ENCODE data around the gene ZIC1.

Gene ZIC1

DNA sequence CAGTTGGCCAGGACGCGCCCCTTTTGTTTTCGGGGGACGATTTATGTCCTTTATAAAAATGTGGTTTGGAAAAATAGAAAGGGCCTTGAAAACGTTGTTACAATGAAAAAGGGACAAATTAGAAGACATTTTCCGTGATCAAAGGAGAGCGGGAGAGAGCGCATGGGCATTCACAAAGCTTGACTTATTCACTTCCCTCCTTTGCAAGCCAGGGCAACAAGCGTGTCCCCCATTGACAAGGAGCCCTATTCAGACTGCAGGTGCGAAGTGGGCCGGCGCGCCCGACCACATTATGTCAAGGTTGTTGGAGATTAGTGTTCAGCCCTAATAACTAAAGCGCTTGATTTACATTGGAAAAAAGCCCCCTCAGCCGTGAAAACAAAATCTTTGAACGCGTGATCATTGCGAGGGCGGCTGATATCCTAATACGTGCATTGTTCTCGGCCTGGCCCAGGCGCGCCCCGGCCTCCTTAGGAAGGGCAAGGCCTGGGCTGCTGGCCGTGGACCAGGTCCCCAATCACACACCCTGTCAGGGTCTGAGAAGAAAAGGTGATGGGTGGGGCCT is 28.7 kb upstream of the ZIC1 start:
- DNase-seq (ENCODE audit: low read depth in 3 of 3, low spot score in 1 of 3) = no peak

DNA sequence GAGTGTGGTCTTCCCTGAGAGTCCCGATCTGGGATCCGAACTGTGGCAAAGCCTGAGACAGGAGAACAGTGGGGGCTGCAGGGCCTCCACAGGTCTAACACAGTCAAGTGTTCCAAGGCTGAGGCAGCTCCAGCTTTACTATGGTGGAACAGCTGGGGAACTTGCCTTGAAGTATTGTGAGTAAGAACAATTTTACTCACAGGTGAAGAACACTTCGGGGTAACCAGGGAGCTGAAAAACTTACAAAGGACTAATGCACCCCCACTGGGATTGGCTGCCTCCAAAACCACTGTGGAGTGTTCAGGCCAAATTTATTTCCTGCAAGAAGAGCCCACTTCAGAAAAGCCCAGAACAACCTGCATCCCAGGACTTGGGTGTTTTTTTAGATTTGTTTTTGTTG is 28.2 kb upstream of the ZIC1 start:
- no peak for DNase-seq (ENCODE audit: low read depth in 3 of 3, low spot score in 1 of 3)

DNA sequence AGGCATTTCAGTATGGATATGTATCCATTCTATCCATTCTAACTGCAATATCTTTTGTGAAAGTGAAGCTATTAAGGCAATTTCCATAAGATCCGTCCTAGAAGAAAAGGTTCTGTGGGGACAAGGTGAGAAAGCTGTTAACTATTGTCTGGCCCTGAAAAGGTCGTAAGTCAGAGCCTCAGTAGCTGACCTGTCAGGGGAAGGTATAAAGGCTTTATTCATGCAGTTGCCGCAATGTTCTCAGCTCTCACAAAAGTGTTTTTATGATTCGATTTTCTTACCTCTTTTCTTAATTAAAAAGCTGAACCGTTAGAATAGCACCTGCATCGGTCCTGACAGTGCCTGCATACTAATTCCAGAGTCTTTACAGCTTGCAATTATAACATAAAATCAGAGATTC is 27.6 kb upstream of the ZIC1 start:
- DNase-seq (ENCODE audit: low read depth in 3 of 3, low spot score in 1 of 3) = no peak

DNA sequence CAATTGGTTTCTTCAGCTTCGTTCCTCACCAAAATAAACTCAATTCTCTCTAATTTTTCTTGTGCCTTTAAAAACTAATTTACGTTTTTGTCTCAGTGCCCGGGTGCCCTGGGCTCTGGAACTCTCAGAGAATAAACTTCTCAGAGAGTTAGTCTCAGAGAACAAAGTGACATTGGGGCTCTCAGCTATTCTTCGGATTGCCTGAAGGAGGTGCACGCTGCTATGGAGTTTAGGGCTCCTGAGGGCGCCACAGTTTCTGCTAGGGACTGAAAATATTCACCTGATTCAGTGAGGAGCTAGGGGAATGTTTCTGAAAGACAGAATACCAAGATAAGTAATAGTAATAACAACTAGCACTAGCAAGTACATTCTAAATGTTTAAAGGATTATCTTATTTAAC is 25.5 kb upstream of the ZIC1 start:
- DNase-seq (ENCODE audit: low read depth in 3 of 3, low spot score in 1 of 3) = no peak

DNA sequence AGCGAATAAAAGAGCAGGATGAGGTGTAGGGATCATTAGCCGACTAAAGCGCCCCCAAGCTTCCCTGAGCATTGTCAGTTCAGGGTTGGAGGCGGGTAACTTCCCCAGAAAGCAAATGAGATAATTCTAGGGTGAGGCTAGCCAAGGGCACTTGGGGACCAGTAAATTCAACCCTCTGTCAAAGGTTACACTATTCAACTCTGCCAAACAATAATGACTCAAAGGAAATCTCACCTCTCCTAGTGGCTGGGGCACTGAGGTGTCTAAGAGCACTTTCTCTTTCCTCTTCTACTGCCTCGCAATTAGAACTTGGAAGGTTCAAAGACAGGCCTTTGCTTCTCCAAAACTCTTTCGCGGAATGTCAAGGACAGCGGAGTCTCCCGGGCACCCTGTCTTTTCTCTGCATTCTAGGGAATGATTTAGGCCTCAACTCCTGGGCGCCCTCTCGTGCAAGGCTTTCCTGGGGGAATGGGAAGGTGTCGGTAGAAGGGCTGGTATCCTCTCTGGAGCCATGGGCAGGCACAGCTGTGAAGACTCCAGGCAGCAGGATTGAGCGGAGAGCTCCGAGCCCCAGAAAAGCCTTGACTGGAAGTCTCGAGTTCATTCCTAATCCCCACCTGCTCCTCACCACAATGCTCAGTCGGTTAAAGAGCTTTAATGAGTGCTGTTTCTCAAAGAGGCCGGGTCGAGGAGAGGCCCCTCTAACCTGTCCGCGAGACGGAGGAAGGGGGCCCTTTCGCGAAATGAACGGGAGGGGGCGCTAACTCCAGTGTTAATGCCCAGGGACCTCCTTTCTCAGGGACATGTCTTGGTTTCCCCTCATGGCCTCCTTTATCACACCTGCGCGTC is 24.7 kb upstream of the ZIC1 start:
- DNase-seq (ENCODE audit: low read depth in 3 of 3, low spot score in 1 of 3) = no peak

DNA sequence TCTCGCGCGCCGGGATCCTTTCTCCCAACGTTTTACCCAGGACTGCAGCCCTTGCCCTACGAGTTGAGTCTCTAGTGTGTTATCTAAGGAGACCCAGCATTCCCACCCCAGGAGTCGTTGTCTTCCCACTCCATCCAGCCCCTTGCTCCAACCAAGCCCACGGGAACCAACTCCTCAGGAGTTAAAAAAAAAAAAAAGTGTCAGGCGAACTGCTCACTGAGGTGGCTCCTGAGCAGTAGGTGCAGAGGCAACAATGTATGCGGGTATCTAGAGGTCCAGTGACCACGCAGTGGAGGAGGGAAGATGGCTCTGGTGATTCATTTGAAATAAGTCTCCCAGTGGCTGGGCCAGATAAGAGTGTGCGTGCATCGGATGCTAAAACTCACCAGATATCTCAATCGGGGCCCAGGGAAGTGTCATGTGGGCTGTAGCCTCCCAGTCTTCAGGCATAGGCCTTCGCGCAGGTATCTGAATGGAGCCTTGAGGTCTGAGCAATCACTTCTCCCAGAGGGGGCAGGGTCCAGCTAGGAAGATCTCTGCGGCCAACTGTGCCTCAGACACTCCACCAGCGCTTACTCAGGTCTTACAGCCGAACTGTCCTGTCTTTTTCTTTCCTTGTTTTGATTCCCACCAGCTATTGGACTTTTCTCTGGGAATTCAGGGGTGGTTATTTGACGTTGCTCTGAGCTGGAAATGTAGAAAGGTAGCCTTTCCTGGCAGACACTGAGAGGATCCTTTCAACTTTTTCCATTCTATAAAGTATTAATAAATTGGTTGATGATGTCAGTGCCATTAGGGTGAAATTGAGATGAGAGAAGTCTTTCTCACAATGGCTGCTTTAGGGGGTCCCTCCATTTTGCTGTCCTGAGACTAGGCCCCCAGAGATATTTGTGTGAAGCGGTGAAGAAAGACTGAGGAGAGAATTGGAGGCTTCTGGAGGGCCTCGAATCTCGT is 23.8 kb upstream of the ZIC1 start:
- DNase-seq (ENCODE audit: low read depth in 3 of 3, low spot score in 1 of 3) = no peak

DNA sequence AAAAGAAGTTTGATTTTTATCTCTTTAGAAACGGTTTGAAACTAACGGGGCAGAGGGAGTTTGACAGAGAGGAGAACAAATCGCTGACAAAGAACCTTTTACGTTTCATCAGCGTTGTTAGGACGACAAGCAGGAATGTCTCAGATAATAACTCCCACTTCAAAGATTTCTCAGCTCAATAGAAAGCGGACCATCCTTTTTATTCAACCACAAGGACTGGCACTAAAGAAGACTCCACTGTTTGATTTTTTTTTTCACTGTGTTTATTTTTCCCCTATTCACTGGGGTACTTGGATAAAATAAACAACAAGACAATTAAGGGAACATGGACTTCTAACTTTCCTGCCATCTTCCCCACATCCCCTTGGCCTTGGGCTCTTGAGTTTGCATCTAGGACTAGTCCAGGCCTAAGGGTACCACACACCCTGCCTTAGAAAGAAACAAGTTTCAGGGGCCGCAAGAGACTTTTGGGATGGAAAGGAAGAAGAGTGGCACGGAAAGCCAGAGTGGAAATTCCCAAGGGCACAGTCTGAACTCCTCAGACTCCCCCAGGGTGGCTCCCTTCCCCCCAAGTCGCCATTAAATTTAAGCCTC is 21.8 kb upstream of the ZIC1 start:
- DNase-seq (ENCODE audit: low read depth in 3 of 3, low spot score in 1 of 3) = no peak

DNA sequence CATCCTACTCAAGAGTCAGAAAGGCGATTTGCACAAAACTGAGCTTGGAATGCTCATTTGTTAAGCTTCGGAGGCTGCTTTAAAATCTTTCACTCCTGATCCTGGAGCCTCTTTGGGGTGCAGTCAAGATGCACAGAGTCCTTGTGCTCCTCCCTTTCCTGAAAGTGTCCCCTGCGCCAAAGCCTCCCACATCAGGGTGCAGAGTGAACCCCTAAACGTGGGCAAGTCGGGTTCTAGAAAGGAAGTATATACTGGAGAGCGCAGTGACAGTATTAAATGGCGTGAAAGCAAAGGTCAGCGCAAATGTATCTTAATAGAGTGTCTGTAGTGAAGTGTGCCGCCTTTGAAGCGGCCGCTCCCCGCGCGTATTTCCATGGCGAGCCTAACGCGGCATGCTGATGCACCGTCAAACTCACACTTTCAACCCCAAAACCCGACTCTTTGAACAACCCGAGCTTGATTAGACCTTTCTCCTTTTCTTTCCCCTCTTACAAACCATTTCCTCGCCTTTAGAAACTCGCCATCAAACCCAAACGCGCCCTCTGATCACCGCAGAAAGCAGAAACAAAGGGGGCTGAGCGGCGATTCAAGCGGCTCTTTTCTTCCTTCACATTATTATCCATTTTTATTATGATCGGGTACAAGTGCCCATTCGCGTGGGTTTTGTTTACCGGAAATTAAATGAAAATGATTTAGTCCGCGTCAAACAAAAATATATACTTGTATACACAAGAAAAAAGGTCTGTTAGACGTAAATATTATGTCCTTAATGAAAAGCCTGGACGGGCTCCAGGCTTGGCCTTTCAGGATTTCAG is 21.1 kb upstream of the ZIC1 start:
- no peak for DNase-seq (ENCODE audit: low read depth in 3 of 3, low spot score in 1 of 3)

DNA sequence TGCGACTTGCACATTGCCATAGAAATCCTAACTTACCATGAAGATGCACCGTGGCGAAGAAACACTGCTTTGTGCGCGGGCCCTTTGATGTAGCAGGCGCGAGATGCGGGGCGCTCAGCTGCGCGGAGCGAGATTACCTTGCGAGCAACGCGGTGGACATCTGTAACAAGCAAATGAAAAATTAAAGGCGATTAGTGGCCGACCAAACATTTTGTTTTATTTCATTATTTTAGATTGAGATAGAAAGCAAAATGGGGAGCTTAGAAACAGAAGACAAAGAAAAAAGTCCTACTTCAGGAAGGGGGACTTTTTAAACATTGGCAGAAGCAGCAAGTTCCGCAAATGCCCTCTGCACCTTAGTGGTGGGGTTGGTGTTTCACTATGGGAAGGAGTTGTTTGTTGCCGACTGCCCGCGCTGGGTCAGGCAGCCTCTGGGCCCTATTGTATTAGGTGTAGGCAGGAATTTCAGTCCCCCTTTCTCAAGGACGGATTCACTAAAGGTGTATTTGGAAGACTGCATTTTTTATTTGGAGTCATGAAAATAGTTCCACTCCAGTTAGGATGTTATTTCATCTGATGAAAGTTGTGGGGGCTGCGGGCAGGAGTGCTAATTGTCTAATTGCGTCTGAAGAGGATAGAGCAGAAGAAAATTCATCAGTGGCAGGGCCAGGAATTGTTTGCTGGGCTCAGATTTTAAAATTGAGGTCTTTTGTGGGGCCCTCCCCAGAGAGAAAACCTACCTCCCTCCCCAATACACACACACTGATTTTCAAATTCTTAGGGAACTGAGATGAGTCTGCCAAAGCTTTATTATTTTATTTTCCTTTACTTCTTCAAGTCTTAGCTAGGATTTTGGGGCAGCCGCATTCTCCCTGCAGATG is 20.2 kb upstream of the ZIC1 start:
- DNase-seq (ENCODE audit: low read depth in 3 of 3, low spot score in 1 of 3) = no peak

DNA sequence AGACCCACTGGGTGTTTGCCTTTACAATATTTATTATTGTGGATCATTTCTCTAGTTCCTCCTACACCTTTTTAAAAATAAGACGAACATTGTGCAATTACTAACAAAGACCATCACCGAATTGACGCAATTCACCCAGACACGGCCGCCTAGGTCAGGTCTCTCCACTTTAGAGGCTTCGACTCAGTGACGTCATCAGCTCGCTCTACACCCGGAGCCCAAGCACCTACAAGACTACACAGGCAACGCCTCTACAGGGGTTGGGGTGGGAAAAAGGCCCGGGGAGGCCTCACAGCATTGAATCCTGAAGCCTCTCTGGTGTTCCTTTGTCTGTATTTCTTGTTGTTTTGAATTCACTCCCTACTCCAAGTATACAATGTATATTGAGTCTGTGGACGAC is 19.4 kb upstream of the ZIC1 start:
- DNase-seq (ENCODE audit: low read depth in 3 of 3, low spot score in 1 of 3) = no peak

DNA sequence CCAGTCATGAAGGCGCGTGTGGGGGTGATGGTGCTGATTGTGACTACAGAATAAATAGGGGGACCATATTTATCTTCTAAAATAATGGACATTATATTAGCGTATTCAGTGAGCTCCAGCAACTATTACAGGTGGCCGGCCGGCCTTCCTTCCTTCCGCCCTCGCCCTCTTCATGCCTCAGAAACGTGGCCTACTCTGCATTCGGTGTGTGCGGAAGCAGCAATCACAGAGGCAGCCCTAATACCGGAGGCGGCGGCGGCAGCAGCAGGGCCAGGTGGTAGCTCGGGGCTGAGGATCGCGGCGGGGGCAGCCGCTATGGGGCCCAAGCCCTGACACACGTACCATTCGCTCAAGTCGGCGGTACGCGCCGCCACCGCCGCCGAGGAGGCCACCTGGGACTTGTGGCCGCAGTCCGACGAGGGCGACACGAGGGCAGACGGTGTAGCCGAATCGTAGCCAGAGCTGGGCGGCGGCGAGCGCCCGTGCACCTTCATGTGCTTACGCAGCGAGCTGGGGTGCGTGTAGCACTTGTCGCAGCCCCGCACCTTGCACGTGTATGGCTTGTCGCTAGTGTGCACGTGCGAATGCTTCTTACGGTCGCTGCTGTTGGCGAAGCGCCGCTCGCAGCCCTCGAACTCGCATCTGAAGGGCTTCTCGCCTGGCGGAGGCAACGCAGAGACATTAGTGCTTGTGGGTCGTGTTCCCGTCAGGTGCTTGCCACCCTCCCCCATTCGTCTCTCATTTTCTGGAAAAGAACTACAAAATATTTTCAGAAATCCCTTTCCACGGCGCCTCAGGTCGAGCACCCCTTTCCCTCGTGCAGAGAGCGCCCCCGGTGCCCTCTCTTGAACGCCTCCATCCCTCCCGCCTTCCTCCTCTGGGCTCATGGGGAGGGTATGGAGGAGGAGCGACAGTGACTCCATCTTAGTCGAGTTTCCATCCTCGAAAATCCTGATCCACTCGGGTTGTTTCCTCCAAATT is 18.3 kb upstream of the ZIC1 start:
- DNase-seq (ENCODE audit: low read depth in 3 of 3, low spot score in 1 of 3) = no peak

DNA sequence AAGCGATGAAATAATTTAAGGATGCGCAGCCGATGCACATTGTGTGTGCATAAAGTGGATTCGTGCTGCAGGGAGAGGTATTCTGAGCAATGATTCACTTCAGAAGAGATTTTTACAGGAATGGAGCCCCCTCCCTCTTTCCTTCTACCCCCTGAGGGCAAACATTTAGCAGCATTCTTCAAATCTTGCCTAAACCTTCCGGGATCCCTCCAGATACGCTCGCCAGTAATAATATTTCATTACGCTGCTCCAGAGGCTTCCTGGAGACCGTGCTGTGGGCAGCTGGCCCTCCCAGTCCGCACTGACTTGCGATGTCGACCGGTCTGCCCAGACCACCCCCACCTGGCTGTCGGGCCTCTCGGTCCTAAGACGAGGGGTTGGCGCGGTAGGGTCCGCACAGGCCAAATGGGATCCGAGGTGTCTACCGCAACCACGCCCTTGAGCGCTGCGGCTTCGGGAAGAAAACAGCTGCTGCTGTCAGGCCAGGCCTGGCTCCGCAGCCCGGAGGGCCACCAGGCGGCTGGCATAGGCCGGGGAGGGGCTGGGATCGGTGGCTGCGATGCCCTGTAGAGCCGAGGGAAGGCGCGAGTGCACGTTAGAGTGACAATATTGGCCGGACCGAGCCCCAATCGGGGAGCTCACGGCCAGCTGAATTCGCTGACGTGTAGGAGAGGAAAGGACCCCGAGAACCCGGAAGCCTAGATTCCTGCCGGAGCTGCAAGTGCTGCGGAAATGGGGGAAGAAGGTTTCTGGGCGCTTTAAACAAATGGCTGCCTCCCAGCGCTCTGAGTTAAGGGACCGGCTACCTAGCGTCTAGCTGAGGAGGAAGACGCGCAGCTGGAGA is 17.2 kb upstream of the ZIC1 start:
- DNase-seq (ENCODE audit: low read depth in 3 of 3, low spot score in 1 of 3) = no peak

DNA sequence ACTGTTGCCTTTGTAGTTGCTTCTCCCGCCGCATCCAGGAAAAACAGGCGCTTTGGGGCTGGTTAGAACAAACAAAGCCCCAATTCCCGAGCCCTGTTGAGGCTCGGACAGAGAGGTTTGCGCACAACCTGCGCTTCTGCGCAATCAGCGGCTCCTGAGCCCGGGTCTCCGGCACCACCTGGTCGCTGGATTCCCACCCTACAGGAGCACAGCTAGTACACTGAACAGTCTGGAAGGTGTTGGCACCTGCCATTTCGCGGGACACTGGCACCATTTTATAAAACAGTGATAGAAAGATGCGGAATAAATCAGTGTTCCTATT is 16.6 kb upstream of the ZIC1 start:
- no peak for DNase-seq (ENCODE audit: low read depth in 3 of 3, low spot score in 1 of 3)

DNA sequence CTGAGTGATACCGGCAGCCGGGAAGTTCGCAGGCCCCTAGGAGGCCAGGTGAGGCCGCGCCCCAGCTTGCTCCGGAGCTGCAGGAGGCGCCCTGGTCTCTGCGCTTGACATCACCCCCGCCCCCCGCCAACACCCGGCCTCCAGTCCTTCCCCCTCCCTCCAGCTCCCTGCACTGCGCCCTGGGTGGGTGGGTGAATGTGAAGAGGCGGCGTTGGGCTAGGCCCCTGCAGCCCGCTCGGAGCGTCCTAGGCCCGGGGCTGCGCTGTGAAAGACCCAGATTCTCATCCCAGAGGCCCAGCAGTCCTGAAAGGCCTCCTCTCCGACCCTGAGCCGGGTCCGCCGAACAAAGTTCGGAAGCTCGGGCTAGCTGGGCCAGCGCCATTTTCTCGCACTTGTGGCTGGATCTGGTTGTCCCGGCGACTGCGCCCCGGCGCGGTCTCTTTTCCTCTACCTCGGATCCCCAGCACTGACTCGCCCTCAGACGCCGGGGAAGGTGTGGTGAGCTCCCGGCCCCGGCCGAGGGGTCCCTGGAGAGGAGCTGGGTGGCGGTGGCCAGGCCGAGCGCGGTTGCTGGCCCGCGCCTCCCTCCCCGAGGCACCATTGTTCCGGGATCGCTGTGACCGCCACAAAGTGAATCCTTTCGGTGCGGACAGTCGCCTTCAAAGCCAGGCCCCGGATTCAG is 15.8 kb upstream of the ZIC1 start:
- no peak for DNase-seq (ENCODE audit: low read depth in 3 of 3, low spot score in 1 of 3)

DNA sequence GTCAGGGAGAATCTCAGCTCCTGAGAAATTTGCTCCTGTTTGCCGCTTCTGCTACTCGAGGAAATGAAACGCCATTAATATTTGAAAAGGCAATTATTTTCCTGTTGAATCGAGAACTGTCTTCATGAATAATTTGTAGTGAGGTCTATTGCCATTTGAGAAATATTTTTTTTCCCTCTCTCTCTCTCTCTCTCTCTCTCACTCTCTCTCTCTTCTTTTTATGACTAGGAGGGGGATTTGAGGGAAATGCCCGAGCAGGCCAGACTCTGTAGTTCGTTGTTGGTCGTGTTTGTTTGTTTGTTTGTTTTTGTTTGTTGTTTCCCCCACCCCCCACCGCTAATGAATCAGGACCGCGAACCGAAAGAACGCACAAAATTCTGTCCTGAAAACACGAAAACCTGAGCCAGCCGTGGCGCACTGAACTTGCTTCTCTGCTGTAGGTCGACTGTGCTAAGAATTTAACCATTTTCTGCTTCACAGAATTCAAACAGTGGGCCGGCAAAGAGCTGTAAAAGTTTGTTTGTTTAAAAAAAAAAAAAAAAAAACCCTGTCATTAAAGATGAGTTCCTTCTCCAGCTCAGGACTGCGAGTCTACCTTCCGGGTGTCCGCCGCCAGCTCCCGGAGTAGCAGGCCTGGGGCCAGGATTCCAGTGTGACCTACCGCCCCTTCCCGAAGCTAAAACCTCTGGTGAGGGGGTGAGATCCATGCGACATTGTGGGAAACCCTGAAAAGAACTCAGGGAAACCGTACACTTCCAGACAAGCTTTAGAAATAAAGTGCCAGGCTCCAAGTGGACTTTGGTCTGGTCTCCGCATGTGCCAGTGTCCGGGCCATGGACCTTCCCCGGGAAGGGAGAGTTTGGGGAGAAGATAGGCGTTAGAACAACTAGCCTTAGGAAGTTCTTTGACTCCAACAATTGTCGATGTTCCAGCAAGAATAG is 15.0 kb upstream of the ZIC1 start:
- no peak for DNase-seq (ENCODE audit: low read depth in 3 of 3, low spot score in 1 of 3)

DNA sequence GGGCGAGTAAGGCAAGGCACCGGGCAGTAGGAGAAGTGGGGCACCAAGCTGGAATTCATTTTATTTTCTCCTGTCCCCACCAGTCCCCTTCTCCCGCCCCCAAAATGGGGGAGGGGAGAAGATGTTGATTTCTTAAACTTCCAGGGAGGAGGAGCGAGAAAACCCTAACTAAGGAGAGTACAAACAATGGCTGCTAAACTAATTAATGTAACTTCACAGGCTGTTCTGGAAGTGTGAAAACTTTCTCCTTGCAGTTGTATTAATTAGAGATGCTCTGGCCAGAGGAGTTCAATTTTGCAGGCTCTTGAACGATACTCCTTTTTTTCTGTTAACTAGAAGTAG is 14.3 kb upstream of the ZIC1 start:
- no peak for DNase-seq (ENCODE audit: low read depth in 3 of 3, low spot score in 1 of 3)
